Small intestine (tissue), 7 donors: ENCODE measurements around the gene TMEM9. TPM values are rescaled to one million over a fixed set of nuclear protein-coding genes. Genes with fewer than 3 reads are reported as not detected.

Experiments
- DNase-seq, 2 donors: peaks; one replicate each; pipeline versions ENCODE4 v3.0.0 to v3.0.0-alpha.2; 2013
- FAIRE-seq: peaks from 2 replicates; lab custom pipeline; 2012; peaks lifted over from hg19 to GRCh38; lab: Jason Lieb, UNC
- H3K27ac ChIP-seq, 3 donors: one replicate each; pipeline ENCODE4 v1.5.1; 2013; ENCODE audit warnings: low read length in 2 of 3, mild to moderate bottlenecking in 2 of 3, control low read depth in 1 of 3, inconsistent platforms in 1 of 3, low read depth in 1 of 3, moderate library complexity in 1 of 3
- H3K27me3 ChIP-seq, 3 donors: one replicate each; pipeline ENCODE4 v1.6.1; 2013; ENCODE audit warnings: low read length in 3 of 3, inconsistent platforms in 1 of 3; ENCODE audit not compliant: control insufficient read depth in 3 of 3, insufficient read depth in 3 of 3
- H3K36me3 ChIP-seq, 3 donors: one replicate each; pipeline ENCODE4 v1.6.1; 2013; ENCODE audit warnings: low read length in 3 of 3, inconsistent platforms in 1 of 3, low read depth in 1 of 3, mild to moderate bottlenecking in 1 of 3, moderate library complexity in 1 of 3; ENCODE audit not compliant: control insufficient read depth in 3 of 3, insufficient read depth in 2 of 3
- H3K4me1 ChIP-seq, 3 donors: one replicate each; pipeline ENCODE4 v1.6.1; 2013; ENCODE audit warnings: low read length in 2 of 3, inconsistent platforms in 1 of 3, low read depth in 1 of 3, mild to moderate bottlenecking in 1 of 3, moderate library complexity in 1 of 3; ENCODE audit not compliant: control insufficient read depth in 3 of 3, insufficient read depth in 2 of 3
- H3K4me3 ChIP-seq, 3 donors: one replicate each; pipeline ENCODE4 v1.5.1; 2013; ENCODE audit warnings: low read length in 3 of 3, control low read depth in 1 of 3, inconsistent platforms in 1 of 3, low read depth in 1 of 3, mild to moderate bottlenecking in 1 of 3, moderate library complexity in 1 of 3
- H3K9me3 ChIP-seq, 2 donors: one replicate each; pipeline ENCODE4 v1.6.1; 2013; ENCODE audit warnings: low read depth in 1 of 2, low read length in 1 of 2; ENCODE audit not compliant: control insufficient read depth in 2 of 2, insufficient read depth in 1 of 2
- WGBS, 3 donors: extraction: QIAGEN DNeasy Blood & Tissue Kit; methylation state at CpG; one replicate each; pipeline ENCODE4 v1.1.7; 2013; 5-methylcytosine and 5-hydroxymethylcytosine counted together
- polyA plus RNA-seq, 4 donors: library from polyadenylated mRNA; stranded (reverse) in 3 of 4; unstranded in 1 of 4; fragments of 200-250 nt in 3 of 4; fragments of 120-200 nt in 1 of 4; gene quantifications; one replicate each; pipeline versions ENCODE4 v1.2.1 to v1.2.3, GENCODE V29; 2013
- donor health status: healthy with polysubstance abuse.
- donor health status: control.
- donor health status: control.
- donor health status: Bipolar disorder and iron deficiency.
- donor health status: healthy.

Gene TMEM9
- polyA plus RNA-seq, 4 donors = 6.3 to 58.5 (median 31.5) TPM

DNA sequence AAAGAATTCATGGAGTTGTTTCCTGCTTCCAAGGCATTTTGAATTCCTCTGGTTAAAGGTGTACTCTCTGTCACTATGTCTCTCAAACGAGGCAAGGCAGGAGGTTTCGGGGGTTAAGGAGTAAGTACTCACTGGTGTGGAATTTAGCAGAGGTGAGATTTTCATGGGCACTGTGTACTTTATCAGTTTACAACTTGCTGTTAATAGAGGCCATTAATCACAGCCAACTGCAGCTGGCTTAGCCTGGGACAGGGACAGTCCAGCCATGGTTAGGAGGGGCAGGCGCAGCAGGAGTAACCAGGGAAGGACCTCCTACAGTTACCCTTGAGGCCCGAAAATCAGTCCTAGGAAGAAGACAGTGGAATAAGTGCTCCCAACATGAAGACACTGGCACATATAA is 18.1 kb upstream of the TMEM9 start:
- peaks cover 0 to 35% (median 3%) of the 10 kb centered on the region in 3 donors for H3K4me1 ChIP-seq
- DNase-seq (peak; percentile 31 to 68), FAIRE-seq (no peak)
- no peak overlapping the region for H3K27ac ChIP-seq
- H3K36me3 ChIP-seq = no peaks in the 10 kb centered on the region
- no peaks in the 10 kb centered on the region for H3K27me3 ChIP-seq
- no peak overlapping the region for H3K4me3 ChIP-seq
- H3K9me3 ChIP-seq = no peaks in the 10 kb centered on the region
- 38 to 72% (median 47%) methylated on average over 4 of the region's 4 CpGs for WGBS, 3 donors

DNA sequence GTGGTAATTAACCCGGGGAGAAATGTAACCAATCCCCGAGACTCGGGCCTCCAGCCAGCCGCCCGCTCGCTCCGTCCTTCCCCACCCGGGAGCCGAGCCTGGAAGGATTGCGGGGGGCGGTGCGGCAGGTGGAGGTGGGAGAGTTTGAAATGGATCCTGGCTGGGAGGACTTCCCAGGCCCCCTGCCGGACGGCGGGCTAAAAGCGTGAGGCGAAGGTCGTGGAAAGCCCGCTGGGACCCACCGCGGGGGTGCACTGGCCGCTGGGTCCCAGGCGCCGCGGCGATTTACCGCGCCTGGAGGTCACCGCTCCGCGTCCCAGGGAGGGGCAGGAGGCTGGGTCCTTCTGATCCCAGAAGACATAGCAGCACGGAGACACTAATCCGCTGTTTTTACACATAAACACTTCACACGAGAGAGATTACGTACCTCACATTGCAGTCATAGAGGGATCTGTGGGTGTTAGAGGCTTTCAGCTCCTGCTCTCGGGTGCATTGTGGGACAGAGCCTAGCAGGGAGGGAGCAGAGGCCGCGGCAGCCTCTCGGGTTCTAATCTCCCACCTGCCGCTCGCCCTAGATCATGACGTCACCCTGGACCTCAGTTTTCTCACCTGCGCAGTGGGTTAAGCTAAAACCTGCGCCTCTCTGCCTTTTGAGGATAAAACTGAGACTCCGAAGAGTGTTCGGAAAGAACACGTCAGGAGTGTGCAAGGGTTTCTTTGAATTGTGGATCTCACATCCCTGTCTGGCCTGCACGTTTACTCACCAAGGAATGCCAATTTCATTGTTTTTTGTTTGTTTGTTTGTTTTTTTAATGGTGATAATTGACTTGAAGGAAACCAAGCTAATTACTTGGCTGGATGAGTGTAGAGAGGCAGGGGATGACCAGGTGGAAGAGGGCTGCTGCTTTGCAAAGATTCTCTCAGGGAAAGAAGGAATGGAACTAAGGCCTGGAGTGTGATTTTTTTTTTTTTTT is 17.1 kb upstream of the TMEM9 start:
- peaks cover 0 to 27% (median 3%) of the 10 kb centered on the region in 3 donors for H3K4me1 ChIP-seq
- no peaks in the 10 kb centered on the region for H3K9me3 ChIP-seq
- peaks cover 0 to 2% (median 0%) of the 10 kb centered on the region in 3 donors for H3K27me3 ChIP-seq
- peak overlapping the region; percentile 96 to 98 (median 98) for H3K27ac ChIP-seq
- no peaks in the 10 kb centered on the region for H3K36me3 ChIP-seq
- FAIRE-seq (no peak), DNase-seq (peak in 1 of 2 donors; percentile 67)
- 2 to 8% (median 4%) methylated on average over 43 to 48 of the region's 48 CpGs for WGBS, 3 donors
- peak overlapping the region; percentile 49 to 66 (median 62) for H3K4me3 ChIP-seq

DNA sequence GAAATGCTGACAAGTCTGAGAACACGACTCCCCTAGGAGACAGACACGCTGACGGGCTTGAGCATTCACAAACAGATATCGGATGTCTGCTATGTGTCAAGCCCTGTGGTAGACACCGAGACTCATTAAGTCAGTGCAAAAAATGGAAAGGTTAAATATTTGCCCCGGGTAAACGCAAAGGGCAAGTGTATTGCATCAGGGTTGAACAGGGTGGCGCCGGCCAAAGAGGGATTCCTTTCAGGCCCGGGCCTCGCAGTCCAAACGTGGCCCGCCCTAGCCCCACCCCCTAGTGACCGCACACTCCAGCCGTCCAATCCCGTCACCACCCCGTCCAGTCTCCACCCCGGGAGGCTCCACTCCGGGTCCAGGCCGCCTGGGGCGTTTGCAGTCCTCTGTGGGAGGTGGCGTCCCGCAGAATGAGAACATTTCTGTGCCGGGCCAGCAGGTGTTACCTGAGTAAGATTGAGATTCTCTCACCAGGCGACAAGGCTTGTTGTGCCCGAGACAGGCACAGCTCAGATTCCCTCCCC is 16.3 kb upstream of the TMEM9 start:
- DNase-seq = peak; percentile 97 to 98
- H3K27ac ChIP-seq = peak overlapping the region; percentile 96 to 98 (median 98)
- FAIRE-seq = no peak
- H3K4me3 ChIP-seq = peak overlapping the region; percentile 49 to 66 (median 62)
- no peaks in the 10 kb centered on the region for H3K36me3 ChIP-seq
- H3K9me3 ChIP-seq = no peaks in the 10 kb centered on the region
- WGBS, 3 donors = 5 to 6% (median 5%) methylated on average over 26 of the region's 26 CpGs
- peaks cover 0 to 25% (median 3%) of the 10 kb centered on the region in 3 donors for H3K4me1 ChIP-seq
- peaks cover 0 to 2% (median 0%) of the 10 kb centered on the region in 3 donors for H3K27me3 ChIP-seq

DNA sequence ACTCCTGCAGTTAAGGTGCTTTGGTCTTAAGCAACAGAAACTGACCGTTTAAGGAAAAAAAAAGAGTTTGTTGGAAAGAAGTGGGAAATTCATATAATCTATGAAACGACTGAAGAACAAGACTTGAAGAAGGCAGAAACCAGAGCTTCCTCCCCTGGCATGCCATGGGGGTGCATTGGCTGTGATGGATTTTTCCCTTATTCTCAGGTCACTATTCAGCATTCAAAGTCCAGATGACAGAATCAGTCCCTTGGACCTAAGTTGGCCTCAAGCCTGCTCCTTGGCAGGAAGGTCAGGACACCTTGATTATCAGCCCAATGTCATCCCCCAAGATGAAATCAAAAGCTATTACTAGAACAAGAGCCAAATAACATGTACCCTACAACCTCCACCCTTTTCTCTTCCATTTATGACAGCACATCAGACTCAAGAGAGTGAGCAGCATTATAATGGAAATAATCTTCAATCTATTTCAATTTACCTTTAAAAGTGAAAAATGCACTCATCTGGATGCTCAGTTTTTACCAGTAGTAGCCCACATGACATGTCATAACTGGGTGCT is 15.8 kb upstream of the TMEM9 start:
- no peaks in the 10 kb centered on the region for H3K36me3 ChIP-seq
- DNase-seq (peak in 1 of 2 donors; percentile 42), FAIRE-seq (no peak)
- peak overlapping the region; percentile 63 to 98 (median 73) for H3K27ac ChIP-seq
- peaks cover 0 to 22% (median 3%) of the 10 kb centered on the region in 3 donors for H3K4me1 ChIP-seq
- H3K27me3 ChIP-seq = peaks cover 0 to 2% (median 0%) of the 10 kb centered on the region in 3 donors
- H3K9me3 ChIP-seq = no peaks in the 10 kb centered on the region
- H3K4me3 ChIP-seq = peak overlapping the region in 1 of 3 donors; percentile 66
- WGBS, 3 donors = 76 to 87% (median 84%) methylated on average over 2 of the region's 2 CpGs

DNA sequence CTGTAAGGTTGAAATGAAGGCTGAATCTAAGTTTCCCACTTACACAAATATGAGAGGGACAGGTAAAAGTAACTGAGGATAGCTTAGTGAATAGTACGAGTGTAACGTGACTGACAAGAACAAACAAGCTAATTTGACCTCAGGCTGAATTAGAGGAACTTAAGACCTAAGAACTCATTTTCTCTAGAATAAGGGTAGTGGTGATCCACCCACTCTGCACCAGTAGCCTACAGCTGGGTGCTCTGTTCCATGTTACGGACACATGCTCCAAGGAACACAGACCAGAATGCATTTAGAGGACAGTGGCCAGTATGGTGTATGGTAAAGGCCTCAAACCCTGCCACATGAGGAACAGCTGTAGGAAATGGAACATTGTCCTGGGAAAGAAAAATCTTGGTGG is 14.9 kb upstream of the TMEM9 start:
- no peaks in the 10 kb centered on the region for H3K36me3 ChIP-seq
- H3K4me1 ChIP-seq = peaks cover 0 to 18% (median 3%) of the 10 kb centered on the region in 3 donors
- H3K27me3 ChIP-seq = peaks cover 0 to 2% (median 0%) of the 10 kb centered on the region in 3 donors
- DNase-seq = no peak
- no peak overlapping the region for H3K4me3 ChIP-seq
- H3K9me3 ChIP-seq = no peaks in the 10 kb centered on the region
- no peak overlapping the region for H3K27ac ChIP-seq
- WGBS, 3 donors = 64 to 100% (median 92%) methylated on average over 3 of the region's 3 CpGs
- no peak for FAIRE-seq

DNA sequence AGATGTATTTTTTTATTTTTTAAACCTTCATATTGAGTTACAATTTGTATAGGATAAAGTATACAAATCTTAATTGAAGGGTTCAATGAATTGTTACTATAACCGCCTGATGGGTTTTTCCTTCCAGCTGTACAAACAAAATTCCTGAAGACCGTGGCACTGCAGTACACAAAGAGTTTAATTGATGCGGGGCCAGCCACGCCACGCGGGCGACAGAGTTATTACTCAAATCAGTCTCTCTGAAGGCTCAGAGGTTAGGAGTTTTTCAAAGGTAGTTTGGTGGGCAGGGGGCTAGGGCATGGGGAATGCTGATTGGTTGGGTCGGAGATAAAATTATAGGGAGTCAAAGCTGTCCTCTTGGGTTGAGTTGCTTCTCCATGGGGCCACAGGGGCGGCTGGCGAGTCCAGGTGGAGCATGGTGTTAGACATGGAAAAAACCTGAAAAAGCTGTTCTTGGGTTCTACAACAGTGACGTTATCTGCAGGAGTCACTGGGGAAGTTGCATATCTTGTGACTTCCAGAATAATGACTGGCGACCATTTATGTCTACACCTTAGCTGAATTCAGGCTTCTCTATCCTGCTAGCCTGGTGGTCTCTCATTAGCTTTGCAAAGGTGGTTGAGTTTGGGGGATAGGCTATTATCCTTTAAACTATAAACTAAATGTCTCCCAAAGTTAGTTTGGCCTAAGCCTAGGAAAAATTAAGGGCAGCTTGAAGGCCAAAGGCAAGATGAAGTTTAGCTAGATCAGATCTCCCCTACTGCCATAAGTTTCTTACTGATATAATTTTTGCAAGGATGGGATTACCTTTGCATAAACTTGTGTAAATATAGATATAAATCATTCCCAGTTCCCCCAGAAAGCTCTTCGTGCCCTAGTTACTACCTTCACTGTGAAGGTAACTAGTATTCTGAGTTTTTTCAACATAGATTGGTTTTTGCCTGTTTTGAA is 13.0 kb upstream of the TMEM9 start:
- Histone ChIP-seq H3K27ac (no peak overlapping the region), H3K9me3 (no peaks in the 10 kb centered on the region), H3K36me3 (no peaks in the 10 kb centered on the region), H3K27me3 (peaks cover 0 to 2% (median 0%) of the 10 kb centered on the region in 3 donors), H3K4me3 (no peak overlapping the region), H3K4me1 (peaks cover 0 to 15% (median under 1%) of the 10 kb centered on the region in 3 donors)
- FAIRE-seq = no peak
- DNase-seq = no peak
- 42 to 66% (median 55%) methylated on average over 13 of the region's 13 CpGs for WGBS, 3 donors

DNA sequence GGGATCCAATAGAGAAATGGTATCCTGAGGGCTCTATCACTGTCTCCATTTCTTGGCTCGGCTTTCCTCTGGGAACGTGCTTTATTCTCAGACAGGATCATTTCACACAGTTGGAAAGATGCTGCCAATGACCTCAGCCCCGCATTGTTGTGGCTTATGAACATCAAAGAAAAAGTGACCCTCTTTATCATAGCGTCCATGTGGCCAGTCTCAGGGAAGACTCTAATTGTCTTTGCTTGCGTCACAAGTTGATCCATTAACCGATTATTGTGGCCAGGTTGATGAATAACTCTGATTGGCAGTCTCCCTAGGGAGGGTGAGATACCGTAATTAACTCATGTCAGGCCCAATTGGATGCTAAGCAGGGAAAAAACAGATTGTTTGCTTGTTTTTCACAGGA is 10.4 kb upstream of the TMEM9 start:
- Histone ChIP-seq H3K27ac (no peak overlapping the region), H3K27me3 (peaks cover 0 to 2% (median 0%) of the 10 kb centered on the region in 3 donors), H3K4me3 (no peak overlapping the region), H3K4me1 (no peaks in the 10 kb centered on the region), H3K36me3 (no peaks in the 10 kb centered on the region), H3K9me3 (no peaks in the 10 kb centered on the region)
- DNase-seq (peak in 1 of 2 donors; percentile 33), FAIRE-seq (no peak)
- 23 to 62% (median 38%) methylated on average over 7 of the region's 7 CpGs for WGBS, 3 donors
